ENCODE results near the gene TBC1D22A. TPM values are rescaled to one million over a fixed set of nuclear protein-coding genes. Genes with fewer than 3 reads are reported as not detected.

Gene TBC1D22A
- total and polyA plus RNA-seq, 9 of the 15 experiments (the other 6 are each of a cell fraction or from before 2014, with no cell fraction given), result 0.20 to 11.5 (median 5.2) TPM

- H3K36me3 ChIP-seq (ENCODE audit: control insufficient read depth, insufficient read depth, low read length), result no peaks in the 10 kb centered on the region
- FAIRE-seq (no peak), DNase-seq (ENCODE audit: extremely low read depth in 1 of 4, low spot score in 3 of 4) (no peak), ATAC-seq (no peak)
- H3K4me3 ChIP-seq, result no peak overlapping the region
- intact Hi-C loops (cut with micrococcal nuclease), result no loop called here
- no peaks in the 10 kb centered on the region for H3K79me2 ChIP-seq (ENCODE audit: control insufficient read depth, insufficient read depth, low read length)
- H3K9ac ChIP-seq (ENCODE audit: insufficient read depth in 1 of 2, low read depth in 2 of 2, low read length in 2 of 2), result no peak overlapping the region; a peak in 1 of 4 replicates
- H3K9me1 ChIP-seq (ENCODE audit: control insufficient read depth, insufficient read depth, low read length), result no peaks in the 10 kb centered on the region
- H3K27ac ChIP-seq (ENCODE audit: extremely low read depth, low read depth, low read length), result no peak overlapping the region
- no peaks in the 10 kb centered on the region for H3K9me3 ChIP-seq (replicated peaks; ENCODE audit: control insufficient read depth, insufficient read depth, low read depth, low read length)
- no TSS peak for BruUV-seq (replicated peaks)
- H3K4me2 ChIP-seq (ENCODE audit: insufficient read depth, low read length), result no peak overlapping the region
- H4K20me1 ChIP-seq (replicated peaks; ENCODE audit: control insufficient read depth, insufficient read depth, low read length), result no peaks in the 10 kb centered on the region
- ChIA-PET CTCF (ENCODE audit: low intra/inter-chr PET ratio) (no interaction called here), POLR2A (interaction anchor here (0.7 kb wide), 1 partner anchor 54 kb away, joined by 3 read pairs; no protein-coding TSS in a partner anchor)
- 88% methylated on average over 15 of the region's 18 CpGs for WGBS (ENCODE audit: insufficient coverage, low coverage, missing lambda C conversion rate)
- TF ChIP-seq AFF4 (CRISPR knock-in tag; IDR thresholded peaks at IDR 0.05), result no peak
- no peak for TF ChIP-seq ZNF75A (CRISPR knock-in tag; IDR thresholded peaks at IDR 0.05)
- TF ChIP-seq ZNF740 (CRISPR knock-in tag; IDR thresholded peaks at IDR 0.05), result no peak
- TF ChIP-seq ZNF740 (tag; IDR thresholded peaks at IDR 0.05), result no peak
- TF ChIP-seq HCFC1 (IDR thresholded peaks at IDR 0.05; ENCODE audit: low read depth, low read length), result no peak
- no peak overlapping the region for H2AFZ ChIP-seq (ENCODE audit: low read depth, low read length)
- H3K27me3 ChIP-seq (ENCODE audit: control insufficient read depth in 2 of 2, insufficient read depth in 2 of 2, low read length in 2 of 2), result no peaks in the 10 kb centered on the region
- H3K4me1 ChIP-seq (replicated peaks in 1 of 2; ENCODE audit: control insufficient read depth in 2 of 2, insufficient read depth in 2 of 2, low read length in 2 of 2), result peaks cover 0 to 13% of the 10 kb centered on the region in 2 experiments; a peak in 2 of 5 replicates
- in situ Hi-C loops (cut with MboI), result no loop called here
These were observed 294.5 kb downstream of the TBC1D22A start for GRCh38 chr22:47056776-47057470.

Measured in K562 (cell line).